NCI-H128 (cell line): Measurements from ENCODE around the gene AFAP1L1.

Source experiments
- DNase-seq: peaks from one replicate; lab custom pipeline; 2025; ENCODE audit not compliant: unreplicated experiment; lab: John Stamatoyannopoulos, UW

Gene AFAP1L1

DNA sequence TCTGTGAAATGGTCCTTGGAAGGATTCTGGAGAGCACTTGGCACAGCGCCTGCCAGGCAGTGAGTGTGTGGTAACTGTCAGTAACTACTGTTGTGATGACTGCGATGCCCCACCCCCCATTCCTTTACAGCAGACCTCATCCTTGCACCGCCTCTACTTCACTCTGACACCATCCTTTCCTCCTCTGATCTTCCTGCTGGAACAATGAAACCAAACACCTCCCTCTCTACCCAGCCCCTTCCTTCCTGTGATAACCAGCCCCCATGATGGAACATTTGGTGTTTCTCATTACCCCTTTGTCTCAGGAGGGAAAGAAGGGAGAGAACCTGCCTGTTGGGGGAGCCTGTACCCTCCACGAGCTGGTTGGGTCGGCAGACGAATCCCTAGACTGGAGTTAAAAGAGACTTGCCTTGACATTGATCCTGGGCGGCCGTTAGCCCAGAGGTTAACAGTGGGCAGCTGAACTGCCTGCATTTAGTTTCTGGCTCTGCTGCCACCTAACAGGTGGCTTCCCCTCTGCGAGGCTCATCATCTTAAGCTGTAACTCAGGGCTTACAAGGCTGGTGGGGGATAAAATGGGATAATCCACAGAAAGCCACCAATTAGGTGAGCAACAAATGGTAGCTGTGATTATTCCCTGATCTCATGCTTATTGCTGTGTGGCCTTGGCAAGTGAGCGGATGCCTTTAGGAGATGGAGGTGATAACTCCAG lies 39.4 kb downstream of the AFAP1L1 start:
- DNase-seq, result no peak

DNA sequence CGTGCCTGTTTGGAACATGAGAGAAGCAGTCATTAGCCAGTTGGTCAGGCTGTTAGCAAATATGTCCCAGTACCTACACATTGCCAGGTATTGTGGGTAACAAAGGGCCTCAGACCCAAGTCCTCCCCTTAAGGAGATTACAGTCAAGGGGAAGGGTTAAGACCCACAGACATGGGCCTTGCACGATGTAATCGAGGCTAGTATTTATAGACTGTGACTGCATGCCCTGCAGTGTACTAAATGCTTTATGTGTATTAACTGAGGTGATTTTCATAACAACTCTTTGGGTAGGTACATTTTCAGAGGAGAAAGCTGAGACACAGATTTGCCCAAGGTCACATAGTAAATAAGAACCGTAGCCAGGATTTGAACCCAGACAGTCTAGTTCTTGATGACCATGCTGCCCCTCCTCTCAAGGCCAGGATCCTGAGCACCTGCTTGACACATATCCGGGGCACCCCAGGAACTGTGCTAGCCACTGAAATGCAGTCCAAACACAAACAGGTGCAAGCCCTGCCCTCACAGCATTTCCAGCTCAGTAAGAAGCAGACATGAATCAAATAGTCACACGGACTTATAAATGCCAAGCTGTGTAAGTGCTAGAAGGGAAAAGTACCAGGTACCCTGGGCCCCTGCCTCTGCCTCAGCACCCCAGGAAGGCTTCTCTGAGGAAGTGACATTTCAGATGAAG lies 41.6 kb downstream of the AFAP1L1 start:
- no peak for DNase-seq

- no peak for DNase-seq
Observed at GRCh38 chr5:149314571-149315111, 43.0 kb downstream of the AFAP1L1 start.

GRCh38 chr5:149315753-149316152 lies 44.1 kb downstream of the AFAP1L1 start:
- DNase-seq, result no peak

GRCh38 chr5:149317281-149318048 lies 45.8 kb downstream of the AFAP1L1 start:
- no peak for DNase-seq

GRCh38 chr5:149319174-149319573 lies 47.5 kb downstream of the AFAP1L1 start:
- DNase-seq, result no peak

DNA sequence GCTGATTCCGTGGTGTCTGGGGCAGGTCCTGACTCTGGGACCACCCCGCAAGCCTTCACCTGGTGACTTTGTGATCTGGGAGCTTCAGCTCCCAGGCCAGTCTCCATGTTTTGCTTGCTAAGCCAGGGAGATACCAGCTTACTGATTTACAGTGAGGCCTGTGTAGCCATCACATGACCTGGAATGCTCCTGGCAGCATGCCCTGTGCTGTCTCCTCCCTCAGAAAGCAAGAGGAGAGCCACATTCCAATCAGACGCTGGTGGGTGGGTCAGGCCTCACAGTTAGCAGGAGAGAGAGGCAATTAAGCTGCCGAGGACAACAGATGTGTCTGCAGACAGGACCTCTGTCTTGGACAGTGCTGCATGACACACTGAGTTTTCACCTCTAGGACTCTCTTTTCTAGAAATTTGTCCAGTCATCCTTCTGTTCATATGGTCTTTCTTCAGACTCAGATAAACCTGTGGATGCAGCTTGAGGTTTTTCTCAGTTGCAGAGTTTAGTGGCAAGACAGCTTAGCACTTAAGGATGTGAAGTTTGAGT lies 49.2 kb downstream of the AFAP1L1 start:
- peak; percentile 16 for DNase-seq

DNA sequence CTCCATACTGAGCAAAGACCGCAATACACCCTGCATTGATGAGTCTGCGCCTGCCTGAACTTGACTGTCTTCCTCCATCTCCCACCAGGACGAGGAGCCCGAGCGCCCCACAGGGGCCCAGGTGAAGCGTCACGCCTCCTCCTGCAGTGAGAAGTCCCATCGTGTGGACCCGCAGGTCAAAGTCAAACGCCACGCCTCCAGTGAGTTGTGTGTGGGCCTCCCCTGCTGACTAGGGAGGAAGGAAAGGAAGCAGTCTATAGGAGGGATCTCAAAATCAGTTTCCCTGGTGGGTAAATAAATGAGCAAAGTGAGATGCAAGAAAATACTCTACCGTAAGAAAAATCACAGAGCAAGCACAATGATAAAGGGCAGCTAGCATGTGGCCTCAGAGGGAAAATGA lies 50.9 kb downstream of the AFAP1L1 start:
- DNase-seq, result no peak

GRCh38 chr5:149323210-149323609 lies 51.6 kb downstream of the AFAP1L1 start:
- no peak for DNase-seq

DNA sequence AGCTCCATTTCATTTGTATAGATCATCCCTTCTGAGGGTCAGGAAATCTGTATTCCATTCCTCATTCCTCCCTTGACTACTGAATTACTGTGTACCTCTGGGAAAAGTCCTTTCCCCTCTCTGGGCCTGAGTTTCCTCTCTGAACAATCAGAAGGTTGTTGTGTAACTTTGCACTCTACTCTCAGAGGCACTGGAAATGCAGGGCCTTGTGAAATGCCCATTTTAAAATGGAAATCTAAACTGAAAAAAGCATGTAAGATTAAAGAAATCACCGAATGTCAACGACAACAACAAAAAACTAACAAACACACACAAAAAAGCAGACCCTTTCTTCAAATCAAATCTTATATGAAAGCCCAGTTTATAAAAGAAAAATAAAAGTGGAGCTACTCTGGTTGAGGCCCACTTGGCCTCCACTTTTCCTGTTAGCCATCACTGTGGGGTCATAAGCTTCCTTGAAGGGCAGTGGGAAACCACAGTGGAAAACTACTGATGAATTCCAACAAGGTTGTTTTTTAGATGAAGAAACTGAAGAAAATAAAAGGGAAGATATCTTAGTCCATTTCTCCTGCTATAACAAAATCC lies 52.1 kb downstream of the AFAP1L1 start:
- DNase-seq, result no peak

- DNase-seq, result no peak
Observed at GRCh38 chr5:149324641-149325040, 53.0 kb downstream of the AFAP1L1 start.

DNA sequence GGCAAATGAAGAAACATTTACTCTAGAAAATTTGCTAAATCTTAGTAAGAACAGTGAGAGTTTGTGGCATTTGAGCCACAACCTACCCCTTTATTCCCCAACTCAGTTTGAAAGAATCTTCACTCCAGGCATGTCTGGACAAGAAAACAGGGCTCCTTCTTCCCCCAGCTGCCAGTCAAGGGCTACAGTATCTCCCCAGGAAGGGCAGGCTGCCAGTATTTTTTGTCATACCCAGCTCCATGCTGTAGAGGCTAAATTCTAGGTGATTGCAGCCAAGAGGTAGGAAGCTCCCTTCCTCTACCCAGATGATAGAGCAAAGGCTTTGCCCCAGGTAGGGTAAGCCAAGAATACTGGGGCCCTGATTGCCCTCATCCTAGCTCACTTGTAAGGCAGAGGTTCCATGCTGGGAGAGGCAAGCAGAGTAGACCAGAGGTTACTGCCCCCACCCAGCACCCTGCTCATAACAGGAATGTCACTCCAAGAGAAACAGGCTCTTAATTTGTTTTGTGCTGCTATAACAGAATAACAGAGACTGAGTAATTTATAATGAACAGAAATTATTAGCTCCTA lies 53.6 kb downstream of the AFAP1L1 start:
- DNase-seq, result no peak

DNA sequence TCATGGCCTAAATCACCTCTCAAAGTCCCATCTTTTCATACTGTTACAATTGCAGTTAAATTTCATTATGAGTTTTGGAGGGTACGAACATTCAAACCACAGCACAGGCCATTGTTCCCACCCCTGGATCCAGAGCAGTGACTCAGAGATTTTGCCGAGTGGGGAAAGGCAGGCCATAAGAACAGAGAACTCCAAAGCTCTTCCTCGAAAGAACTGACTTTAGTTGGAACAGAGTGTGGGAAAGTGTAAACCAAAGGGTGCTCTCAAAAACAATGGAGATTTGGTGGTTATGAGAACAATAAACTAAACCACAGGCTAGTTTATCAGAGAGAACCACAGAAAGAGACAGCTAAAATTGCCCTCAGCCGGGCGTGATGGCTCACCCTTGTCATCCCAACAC lies 54.2 kb downstream of the AFAP1L1 start:
- no peak for DNase-seq

DNA sequence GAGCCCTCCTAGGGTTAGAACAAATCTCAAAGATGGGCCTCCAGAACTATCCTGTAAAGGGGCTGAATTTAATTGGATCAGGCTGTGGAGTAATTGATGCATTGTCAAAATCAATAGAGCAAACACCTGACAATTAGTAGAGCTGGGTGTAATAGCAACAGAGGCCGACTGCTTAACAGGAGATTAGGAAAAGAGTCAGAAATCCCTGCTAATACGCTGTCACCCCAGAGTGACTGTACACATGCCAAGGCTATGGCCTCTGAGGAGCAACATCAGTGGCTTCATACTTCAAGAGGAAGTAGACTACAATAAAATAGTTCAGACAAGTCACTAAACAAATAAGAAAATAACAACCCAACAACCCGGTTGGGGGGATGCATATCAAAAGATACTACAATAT lies 55.0 kb downstream of the AFAP1L1 start:
- no peak for DNase-seq

- no peak for DNase-seq
Observed at GRCh38 chr5:149328177-149328576, 56.5 kb downstream of the AFAP1L1 start.

- DNase-seq, result no peak
Observed at GRCh38 chr5:149333711-149334443, 62.2 kb downstream of the AFAP1L1 start.

DNA sequence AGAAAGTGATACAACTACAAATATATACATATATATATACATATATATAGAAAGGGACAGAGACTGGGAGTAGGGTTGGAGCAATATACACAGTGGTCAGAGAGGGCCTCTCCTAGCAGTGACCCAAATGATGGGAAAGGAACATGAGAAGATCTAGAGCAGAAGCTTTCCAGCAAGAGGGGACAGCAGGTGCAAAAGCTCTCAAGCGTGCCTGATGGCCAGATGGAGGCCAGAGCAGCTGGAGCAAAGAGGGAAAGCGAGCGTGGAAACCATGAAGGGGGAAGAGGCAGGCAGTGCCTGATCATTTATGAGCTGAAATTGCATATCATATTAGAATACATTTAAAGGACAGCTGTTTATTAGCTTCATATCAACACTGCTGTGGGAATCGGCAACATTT lies 66.1 kb downstream of the AFAP1L1 start:
- DNase-seq, result no peak

- no peak for DNase-seq
Observed at GRCh38 chr5:149338364-149338763, 66.7 kb downstream of the AFAP1L1 start.

- DNase-seq, result no peak
Observed at GRCh38 chr5:149340920-149341319, 69.3 kb downstream of the AFAP1L1 start.

DNA sequence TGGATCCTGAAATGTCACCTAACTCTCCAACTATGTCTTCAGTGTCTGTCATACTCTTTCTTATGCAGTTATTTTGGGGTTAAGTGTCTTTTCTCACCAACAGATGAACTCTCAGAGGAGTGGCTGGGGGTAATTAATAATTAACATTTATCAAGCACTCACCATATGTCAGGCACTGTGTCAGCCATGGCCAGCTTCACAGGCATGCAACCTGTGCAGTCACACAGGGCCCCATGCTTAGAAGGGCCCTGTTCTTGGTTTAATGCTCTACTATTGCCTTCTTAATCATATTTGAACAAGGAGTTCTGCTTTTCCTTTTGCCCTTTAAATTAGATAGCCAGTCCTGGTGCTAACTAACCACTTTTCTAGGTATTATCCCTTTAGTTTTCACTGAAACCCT lies 70.2 kb downstream of the AFAP1L1 start:
- no peak for DNase-seq
